Vagina (tissue), 2 donors: ENCODE results near the gene AP3D1.

ENCODE experiments used
- POLR2A ChIP-seq, 2 donors: fragments of 450-650 bp; IDR thresholded peaks; one replicate each; pipeline ENCODE4 v1.6.1; 2017; ENCODE audit warnings: antibody characterized with exemption in 2 of 2, mild to moderate bottlenecking in 2 of 2, moderate library complexity in 2 of 2
- TF ChIP-seq, protein P1 (sequence below), 3 experiments: fragments of 450-650 bp in 2 of 3; fragments of 200-600 bp in 1 of 3; sonication (generic) in 1 of 3; IDR thresholded peaks; one replicate each; pipeline ENCODE4 v1.5.1; 2017 to 2019; ENCODE audit warnings: antibody characterized with exemption in 3 of 3, mild to moderate bottlenecking in 2 of 3, moderate library complexity in 2 of 3

DNA sequence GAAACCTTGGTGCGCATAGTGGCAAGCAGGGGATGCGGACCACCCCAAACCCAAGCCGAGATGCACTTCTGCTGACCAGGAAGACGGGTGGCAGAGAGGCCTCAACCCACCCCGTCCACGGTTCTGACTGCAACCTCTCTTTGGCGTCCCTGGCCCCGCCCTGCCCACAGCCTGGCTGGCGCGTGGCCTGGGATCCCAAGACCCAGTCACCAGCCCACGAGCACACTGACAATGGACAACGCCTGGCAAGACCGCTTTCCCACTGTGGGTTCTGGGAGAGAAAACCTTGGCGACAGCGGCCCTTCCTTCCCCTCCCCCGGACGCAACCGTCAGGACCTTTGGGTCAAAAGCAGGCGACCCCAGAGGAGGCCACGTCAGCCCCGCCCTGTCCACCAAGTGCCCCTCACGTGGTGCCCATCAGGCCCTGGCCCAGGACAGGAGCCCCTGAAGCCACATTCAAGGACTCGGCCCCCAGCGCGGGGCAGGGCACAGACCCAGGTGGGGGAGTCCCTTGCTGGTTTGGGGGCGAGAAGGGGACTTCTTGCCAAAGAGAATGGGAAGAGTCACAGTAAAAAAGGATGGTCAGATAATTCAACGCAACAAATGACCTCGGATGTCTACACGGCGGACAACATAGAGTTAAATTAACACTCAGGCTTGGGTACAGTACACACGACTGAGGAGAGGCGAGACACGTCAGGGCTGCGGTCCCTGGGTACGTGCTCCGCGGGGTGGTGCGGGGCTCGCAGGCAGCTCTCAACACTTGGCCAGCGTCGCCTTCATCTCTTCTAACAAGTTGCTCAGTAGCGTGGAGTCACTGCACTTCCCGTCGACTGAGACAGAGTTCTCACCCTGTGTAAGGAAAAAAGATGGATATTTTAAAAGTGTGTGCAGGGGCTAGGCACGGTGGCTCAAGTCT, 49.7 kb downstream of the AP3D1 start:
- TF ChIP-seq, protein P1, sequence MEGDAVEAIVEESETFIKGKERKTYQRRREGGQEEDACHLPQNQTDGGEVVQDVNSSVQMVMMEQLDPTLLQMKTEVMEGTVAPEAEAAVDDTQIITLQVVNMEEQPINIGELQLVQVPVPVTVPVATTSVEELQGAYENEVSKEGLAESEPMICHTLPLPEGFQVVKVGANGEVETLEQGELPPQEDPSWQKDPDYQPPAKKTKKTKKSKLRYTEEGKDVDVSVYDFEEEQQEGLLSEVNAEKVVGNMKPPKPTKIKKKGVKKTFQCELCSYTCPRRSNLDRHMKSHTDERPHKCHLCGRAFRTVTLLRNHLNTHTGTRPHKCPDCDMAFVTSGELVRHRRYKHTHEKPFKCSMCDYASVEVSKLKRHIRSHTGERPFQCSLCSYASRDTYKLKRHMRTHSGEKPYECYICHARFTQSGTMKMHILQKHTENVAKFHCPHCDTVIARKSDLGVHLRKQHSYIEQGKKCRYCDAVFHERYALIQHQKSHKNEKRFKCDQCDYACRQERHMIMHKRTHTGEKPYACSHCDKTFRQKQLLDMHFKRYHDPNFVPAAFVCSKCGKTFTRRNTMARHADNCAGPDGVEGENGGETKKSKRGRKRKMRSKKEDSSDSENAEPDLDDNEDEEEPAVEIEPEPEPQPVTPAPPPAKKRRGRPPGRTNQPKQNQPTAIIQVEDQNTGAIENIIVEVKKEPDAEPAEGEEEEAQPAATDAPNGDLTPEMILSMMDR (IDR thresholded peaks at IDR 0.05): no peak
- no peak for TF ChIP-seq POLR2A (IDR thresholded peaks at IDR 0.05)
